Gastrocnemius medialis (tissue), 4 donors: ENCODE results near the gene ACY1. TPM values are rescaled to one million over a fixed set of nuclear protein-coding genes. Genes with fewer than 3 reads are reported as not detected.

ENCODE experiments used
- ATAC-seq, 2 donors: fragments of 150-250 bp; one replicate each; pipeline ENCODE4 v1.9.1; 2016
- DNase-seq, 2 donors: peaks; one replicate each; pipeline ENCODE4 v3.0.0-alpha.2; 2019
- H3K27ac ChIP-seq, 4 donors: fragments of 200-600 bp; sonication (generic); 1 replicate in 1 of 4; 2 replicates in 3 of 4; pipeline ENCODE4 v1.5.1; 2016 to 2018; ENCODE audit warnings: mild to moderate bottlenecking in 2 of 4, moderate library complexity in 1 of 4
- H3K27me3 ChIP-seq, 3 donors: fragments of 200-600 bp; sonication (generic) in 2 of 3; 1 replicate in 1 of 3; 2 replicates in 2 of 3; pipeline versions ENCODE4 v1.5.1 to v1.6.0; 2016 to 2019; ENCODE audit warnings: mild to moderate bottlenecking in 1 of 3, moderate library complexity in 1 of 3
- H3K36me3 ChIP-seq, 2 donors: fragments of 200-600 bp; sonication (generic) in 1 of 2; one replicate each; pipeline ENCODE4 v1.5.1; 2017 to 2018
- H3K4me1 ChIP-seq, 2 donors: fragments of 200-600 bp; sonication (generic) in 1 of 2; one replicate each; pipeline ENCODE4 v1.5.1; 2016 to 2017; ENCODE audit warnings: mild to moderate bottlenecking in 2 of 2
- H3K4me3 ChIP-seq, 4 donors: fragments of 200-600 bp; sonication (generic) in 3 of 4; 1 replicate in 1 of 4; 2 replicates in 3 of 4; pipeline ENCODE4 v1.5.1; 2016 to 2019; ENCODE audit warnings: mild to moderate bottlenecking in 2 of 4
- H3K9me3 ChIP-seq, 3 donors: fragments of 200-600 bp; sonication (generic) in 2 of 3; 1 replicate in 1 of 3; 2 replicates in 2 of 3; pipeline ENCODE4 v1.5.1; 2016 to 2019
- POLR2A ChIP-seq, 2 donors: fragments of 450-650 bp; IDR thresholded peaks; one replicate each; pipeline ENCODE4 v1.6.1; 2017; ENCODE audit warnings: antibody characterized with exemption in 2 of 2, mild to moderate bottlenecking in 2 of 2, moderate library complexity in 2 of 2
- in situ Hi-C, 4 donors: fragments of 200-750 bp; cut with MboI; loops; one replicate each; pipeline versions ENCODE4 v1.15.0 to v1.8.0; 2017; ENCODE audit warnings: low sequenced_read_pairs in 4 of 4
- intact Hi-C: fragments of 100-400 bp; cut with DNase I; formaldehyde crosslinking; loops from one replicate; pipeline ENCODE4 v1.15.1; 2023; ENCODE audit warnings: low total_unique reads
- total RNA-seq, 4 donors: library from RNA; depleted of rRNA; stranded (reverse); fragments of >200 nt; gene quantifications; one replicate each; pipeline versions ENCODE4 v1.1.0 to v1.2.3, GENCODE V29; 2016
- TF ChIP-seq, protein P1 (sequence below), 5 experiments: fragments of 450-650 bp in 3 of 5; fragments of 200-600 bp in 2 of 5; sonication (generic) in 2 of 5; IDR thresholded peaks in 4 of 5; conservative IDR thresholded peaks in 1 of 5; 1 replicate in 4 of 5; 2 replicates in 1 of 5; pipeline ENCODE4 v1.5.1; 2016 to 2019; ENCODE audit warnings: antibody characterized with exemption in 5 of 5, mild to moderate bottlenecking in 3 of 5, moderate library complexity in 3 of 5

Gene ACY1
- total RNA-seq, 4 donors from 2014 or later: 33.5 to 79.3 (median 43.2) TPM

DNA sequence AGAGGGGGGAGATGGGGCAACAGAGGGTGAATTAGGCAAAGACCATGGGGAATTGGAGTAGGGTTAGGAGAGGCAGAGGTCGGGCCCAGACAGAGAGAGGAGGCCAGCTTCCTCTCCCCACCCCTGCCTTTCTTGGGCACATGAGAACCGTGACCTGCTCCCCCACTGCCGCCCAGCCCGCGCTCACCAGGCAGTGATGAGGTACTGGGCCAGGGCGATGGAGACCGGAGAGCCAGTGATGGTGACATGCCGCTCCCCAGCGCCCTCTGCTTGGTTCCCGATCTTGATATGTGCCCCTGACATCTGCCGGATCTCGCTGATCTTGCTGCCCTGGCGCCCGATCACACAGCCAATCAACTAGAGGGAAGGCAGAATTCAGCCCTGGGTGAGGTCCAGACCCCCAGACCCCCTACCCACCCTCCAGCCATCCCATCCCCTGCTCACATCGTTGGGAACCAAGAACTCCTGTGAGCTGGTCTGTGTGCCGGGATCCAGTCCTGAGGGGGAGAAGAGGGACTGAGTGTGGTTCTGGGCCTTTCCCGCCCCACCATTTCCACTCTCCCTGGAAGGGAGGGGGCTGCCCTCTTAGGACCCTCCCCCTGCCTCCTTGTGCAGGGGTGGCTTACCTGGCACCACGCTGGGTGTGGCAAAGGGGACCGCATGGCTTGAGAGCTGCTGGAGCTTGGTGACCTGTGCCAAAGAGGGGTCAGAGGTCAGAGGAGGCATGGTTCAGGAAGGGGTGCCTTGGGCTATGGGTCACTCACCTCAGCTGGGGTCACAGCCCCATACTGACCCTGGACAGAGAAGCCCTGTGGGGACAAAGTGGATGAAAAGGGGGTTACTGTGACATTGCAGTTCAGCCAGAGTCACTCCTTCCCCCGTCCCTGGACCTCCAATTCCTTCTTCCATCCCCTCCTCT is 24.5 kb upstream of the ACY1 start:
- Histone ChIP-seq H3K4me3 (no peak overlapping the region), H3K36me3 (peaks cover 0 to 33% of the 10 kb centered on the region in 2 donors), H3K27ac (peak overlapping the region in 1 of 4 donors; percentile 10), H3K9me3 (no peaks in the 10 kb centered on the region), H3K27me3 (no peaks in the 10 kb centered on the region), H3K4me1 (peaks cover 32 to 51% of the 10 kb centered on the region in 2 donors)
- TF ChIP-seq, protein P1, sequence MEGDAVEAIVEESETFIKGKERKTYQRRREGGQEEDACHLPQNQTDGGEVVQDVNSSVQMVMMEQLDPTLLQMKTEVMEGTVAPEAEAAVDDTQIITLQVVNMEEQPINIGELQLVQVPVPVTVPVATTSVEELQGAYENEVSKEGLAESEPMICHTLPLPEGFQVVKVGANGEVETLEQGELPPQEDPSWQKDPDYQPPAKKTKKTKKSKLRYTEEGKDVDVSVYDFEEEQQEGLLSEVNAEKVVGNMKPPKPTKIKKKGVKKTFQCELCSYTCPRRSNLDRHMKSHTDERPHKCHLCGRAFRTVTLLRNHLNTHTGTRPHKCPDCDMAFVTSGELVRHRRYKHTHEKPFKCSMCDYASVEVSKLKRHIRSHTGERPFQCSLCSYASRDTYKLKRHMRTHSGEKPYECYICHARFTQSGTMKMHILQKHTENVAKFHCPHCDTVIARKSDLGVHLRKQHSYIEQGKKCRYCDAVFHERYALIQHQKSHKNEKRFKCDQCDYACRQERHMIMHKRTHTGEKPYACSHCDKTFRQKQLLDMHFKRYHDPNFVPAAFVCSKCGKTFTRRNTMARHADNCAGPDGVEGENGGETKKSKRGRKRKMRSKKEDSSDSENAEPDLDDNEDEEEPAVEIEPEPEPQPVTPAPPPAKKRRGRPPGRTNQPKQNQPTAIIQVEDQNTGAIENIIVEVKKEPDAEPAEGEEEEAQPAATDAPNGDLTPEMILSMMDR (IDR thresholded peaks at IDR 0.05 in 4 of 5, conservative IDR thresholded peaks at IDR 0.05 in 1 of 5): no peak
- TF ChIP-seq POLR2A (IDR thresholded peaks at IDR 0.05): no peak
- ATAC-seq (no peak), DNase-seq (no peak)
- intact Hi-C loops: no loop called here
- in situ Hi-C loops: no loop called here

DNA sequence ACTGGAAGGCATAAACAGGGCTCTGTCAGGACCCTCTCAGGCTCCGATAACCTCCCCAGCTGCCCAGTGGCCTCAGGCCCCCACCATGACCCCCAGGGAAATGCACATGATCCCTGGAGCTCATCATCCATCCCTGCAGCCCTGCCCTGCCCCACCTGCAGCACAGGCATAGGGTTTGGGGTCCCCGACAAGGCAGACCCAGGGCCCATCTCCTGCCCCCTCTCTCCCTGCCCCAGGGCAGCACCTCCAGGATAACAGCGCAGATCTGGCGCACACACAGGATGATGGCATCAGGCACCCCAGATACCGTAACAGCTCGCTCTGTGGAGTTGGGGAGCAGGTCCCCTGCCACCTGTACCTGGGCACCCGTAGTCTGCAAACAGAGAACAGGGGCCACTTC is 23.7 kb upstream of the ACY1 start:
- Histone ChIP-seq H3K4me1 (peaks cover 39 to 59% of the 10 kb centered on the region in 2 donors), H3K36me3 (peaks cover 0 to 33% of the 10 kb centered on the region in 2 donors), H3K27me3 (no peaks in the 10 kb centered on the region), H3K4me3 (no peak overlapping the region), H3K9me3 (no peaks in the 10 kb centered on the region), H3K27ac (no peak overlapping the region)
- intact Hi-C loops: no loop called here
- ATAC-seq (no peak), DNase-seq (no peak)
- TF ChIP-seq POLR2A (IDR thresholded peaks at IDR 0.05): no peak
- TF ChIP-seq, protein P1 (IDR thresholded peaks at IDR 0.05 in 4 of 5, conservative IDR thresholded peaks at IDR 0.05 in 1 of 5): no peak
- in situ Hi-C loops: no loop called here

DNA sequence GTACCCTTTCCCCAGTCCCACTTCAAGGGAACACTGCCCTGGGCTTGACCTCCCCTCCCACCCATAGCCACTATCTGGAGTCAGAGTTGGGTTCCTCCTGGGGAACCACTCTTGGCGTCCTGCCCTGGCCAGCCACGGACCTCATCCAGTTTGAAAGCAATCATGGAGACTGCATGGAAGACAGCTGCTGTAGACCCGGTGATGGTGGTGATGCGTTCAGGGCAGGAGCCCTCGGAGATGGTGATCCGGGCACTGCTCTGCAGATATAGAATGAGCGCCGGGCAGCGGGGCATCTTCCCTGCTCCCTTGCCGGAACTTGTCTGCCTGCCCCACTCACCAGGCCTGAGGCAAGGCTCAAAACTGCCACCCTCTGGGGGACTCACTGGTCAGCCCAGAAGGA is 22.9 kb upstream of the ACY1 start:
- Histone ChIP-seq H3K36me3 (peaks cover 0 to 33% of the 10 kb centered on the region in 2 donors), H3K4me3 (no peak overlapping the region), H3K4me1 (peaks cover 39 to 63% of the 10 kb centered on the region in 2 donors), H3K27me3 (no peaks in the 10 kb centered on the region), H3K9me3 (no peaks in the 10 kb centered on the region), H3K27ac (peak overlapping the region in 2 of 4 donors; percentile 18 to 98)
- intact Hi-C loops: no loop called here
- TF ChIP-seq POLR2A (IDR thresholded peaks at IDR 0.05): no peak
- TF ChIP-seq, protein P1 (IDR thresholded peaks at IDR 0.05 in 4 of 5, conservative IDR thresholded peaks at IDR 0.05 in 1 of 5): no peak
- in situ Hi-C loops: no loop called here
- no peak for ATAC-seq
- no peak for DNase-seq

DNA sequence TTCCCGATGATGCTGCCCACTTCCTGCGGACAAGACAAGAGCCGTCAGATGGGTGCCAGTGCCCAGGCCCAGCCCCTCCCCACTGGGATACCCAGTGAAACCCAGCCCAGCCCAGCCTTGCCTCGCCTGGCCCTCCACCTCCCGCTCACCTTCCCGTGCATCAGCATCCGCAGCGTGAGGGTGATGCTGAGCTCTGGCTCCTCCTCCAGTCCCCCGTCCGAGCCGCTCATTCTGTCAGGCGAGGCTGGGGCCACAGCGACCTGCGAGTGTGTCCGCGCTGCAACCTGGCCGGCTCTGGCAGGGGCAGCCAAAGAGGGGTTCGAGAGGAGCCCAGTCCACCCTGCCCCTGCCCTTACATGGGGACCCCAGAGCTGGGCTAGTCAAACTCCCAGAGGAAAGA is 22.3 kb upstream of the ACY1 start:
- in situ Hi-C loops (no loop called here), intact Hi-C loops (no loop called here)
- ATAC-seq: no peak
- Histone ChIP-seq H3K9me3 (no peaks in the 10 kb centered on the region), H3K4me1 (peaks cover 43 to 63% of the 10 kb centered on the region in 2 donors), H3K36me3 (peaks cover 0 to 33% of the 10 kb centered on the region in 2 donors), H3K27me3 (no peaks in the 10 kb centered on the region), H3K4me3 (no peak overlapping the region), H3K27ac (peak overlapping the region; percentile 45 to 100 (median 94))
- TF ChIP-seq, protein P1 (IDR thresholded peaks at IDR 0.05 in 4 of 5, conservative IDR thresholded peaks at IDR 0.05 in 1 of 5): no peak
- no peak for TF ChIP-seq POLR2A (IDR thresholded peaks at IDR 0.05)
- no peak for DNase-seq
